Nucleus accumbens (tissue), 56 donors: Measurements from ENCODE around the gene SHCBP1L.

ENCODE experiments used
- DNase-seq, 56 donors: peaks; one replicate each; lab custom pipeline; 2025; lab: John Stamatoyannopoulos, UW

Gene SHCBP1L

GRCh38 chr1:182952677-182953444 lies at the start of gene SHCBP1L:
Gene SHCBP1L, minus strand, starts transcription at chr1:182953166. Its CDS starts 33 bp downstream, at chr1:182953133.
- no peak for DNase-seq

- DNase-seq: no peak
Observed at GRCh38 chr1:183002267-183002666, 49.3 kb upstream of the SHCBP1L start.

DNA sequence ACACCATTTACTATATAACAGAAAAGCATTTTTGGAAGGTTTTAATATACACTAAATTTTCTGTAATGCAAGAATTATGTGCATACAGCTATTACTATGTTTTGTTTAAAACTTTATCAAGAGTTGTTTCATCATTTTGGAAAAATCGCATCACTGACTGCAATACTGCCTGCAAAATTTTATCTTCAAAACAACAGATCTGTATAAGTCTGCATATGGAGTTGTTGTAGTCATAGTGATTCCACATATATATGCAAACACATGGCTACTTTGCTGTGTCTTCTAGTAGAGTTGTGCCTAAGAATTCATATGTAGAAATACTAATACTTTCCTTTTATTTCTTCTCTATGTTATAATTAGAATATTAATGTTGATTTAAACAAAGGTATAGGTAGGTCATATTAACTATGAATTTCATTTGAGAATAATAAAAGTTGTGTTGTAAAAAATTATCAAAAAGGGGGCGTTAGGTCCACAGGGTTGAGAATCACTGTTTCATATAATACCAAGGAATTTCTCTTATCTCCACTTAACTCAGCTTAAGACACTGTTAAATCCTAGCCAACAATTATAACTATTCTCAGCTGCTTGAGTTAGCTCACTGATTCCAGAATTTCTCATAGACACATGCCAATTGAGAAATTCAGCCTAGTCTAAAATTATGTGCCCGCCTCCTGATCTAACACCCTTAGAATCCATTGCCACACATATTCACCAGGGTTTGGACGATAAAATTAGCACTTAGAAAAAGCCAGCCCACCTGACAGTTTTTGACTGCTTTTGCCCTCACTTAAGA lies 47.4 kb upstream of the SHCBP1L start:
- no peak for DNase-seq

- DNase-seq: no peak
Observed at GRCh38 chr1:182998482-182998881, 45.5 kb upstream of the SHCBP1L start.

GRCh38 chr1:182996816-182997215 lies 43.9 kb upstream of the SHCBP1L start:
- DNase-seq: no peak

DNA sequence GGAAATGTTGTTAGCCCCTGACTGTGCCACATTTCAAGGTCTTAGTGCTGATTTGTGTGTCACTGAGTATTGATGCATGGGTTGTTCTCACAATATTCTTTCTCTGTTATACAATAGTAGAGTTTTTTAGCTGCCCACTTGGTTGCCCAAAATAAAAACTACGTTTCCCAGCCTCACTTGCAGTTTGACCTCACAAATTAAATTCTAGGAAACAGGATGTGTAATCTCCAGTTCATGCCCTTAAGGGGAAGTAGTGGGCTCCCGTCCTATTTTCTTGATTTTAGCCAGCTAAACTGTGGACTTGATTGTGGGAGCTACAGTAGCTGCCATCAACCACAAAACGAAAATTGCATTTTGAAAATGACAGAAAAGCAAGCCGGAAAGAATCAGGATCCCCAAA lies 42.9 kb upstream of the SHCBP1L start:
- no peak for DNase-seq

DNA sequence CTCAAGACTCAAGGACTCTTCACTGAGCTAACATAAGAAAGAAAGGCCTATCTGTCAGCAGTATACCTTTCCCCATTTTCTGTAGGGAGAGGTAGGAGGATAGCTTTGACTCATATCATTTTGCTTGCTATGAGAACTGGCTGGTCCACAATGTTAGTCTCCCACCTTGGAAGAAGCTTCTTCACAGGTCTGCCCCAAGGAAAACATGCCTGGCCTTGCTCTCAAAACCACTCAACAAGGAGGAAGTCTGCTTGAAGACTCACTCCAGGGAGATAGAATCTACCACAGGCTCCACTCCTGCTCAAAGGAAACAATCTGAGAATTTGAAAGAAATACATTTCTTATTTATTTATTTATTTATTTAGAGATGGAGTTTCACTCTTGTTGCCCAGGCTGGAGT lies 40.8 kb upstream of the SHCBP1L start:
- no peak for DNase-seq

- DNase-seq: no peak
Observed at GRCh38 chr1:182990413-182991144, 37.6 kb upstream of the SHCBP1L start.

GRCh38 chr1:182985876-182986275 lies 32.9 kb upstream of the SHCBP1L start:
- no peak for DNase-seq

GRCh38 chr1:182984621-182985020 lies 31.7 kb upstream of the SHCBP1L start:
- no peak for DNase-seq

DNA sequence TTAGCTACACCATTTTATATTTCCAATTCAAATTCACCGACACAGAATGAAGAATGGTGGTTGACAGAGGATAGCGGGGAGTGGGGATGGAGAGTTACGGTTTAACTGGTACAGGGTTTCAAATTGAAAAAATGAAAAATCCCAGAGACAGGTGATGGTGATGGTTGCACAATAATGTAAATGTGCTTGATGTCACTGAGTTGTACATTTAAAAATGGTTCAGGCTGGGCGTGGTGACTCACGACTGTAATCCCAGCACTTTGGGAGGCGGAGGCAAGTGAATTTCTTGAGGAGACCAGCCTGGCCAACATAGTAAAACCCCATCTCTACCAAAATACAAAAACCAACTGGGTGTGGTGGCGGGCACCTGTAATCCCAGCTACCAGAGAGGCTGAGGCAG lies 31.2 kb upstream of the SHCBP1L start:
- DNase-seq: no peak

DNA sequence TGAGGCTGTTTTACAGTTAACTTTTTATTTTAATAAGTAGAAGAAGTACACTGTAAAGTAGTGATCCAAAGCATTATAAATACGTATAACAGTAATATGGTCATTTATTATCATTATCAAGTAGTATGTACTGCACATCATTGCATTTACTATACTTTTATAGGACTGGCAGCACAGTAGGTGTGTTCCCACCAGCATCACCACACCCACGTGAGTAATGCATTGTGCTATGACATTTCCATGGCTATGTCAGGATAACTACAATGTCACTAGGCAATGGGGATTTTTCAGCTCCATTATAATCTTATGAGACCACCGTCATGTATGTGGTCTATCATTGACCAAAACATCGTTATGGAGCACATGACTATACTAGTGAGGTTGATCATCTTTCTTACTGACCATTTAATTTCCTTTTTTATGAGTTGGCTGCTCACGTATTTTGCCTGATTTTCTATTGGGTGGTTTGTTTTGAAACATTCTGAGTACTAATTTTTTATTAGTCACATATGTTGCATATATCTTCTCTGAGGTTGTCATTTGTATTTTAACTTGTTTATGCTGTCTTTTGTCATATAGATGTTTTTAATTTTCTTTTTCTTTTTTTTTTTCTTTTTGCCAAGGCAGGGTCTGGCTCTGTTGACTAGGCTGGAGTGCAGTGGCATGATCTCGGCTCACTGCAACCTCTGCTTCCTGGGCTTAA lies 25.3 kb upstream of the SHCBP1L start:
- no peak for DNase-seq

GRCh38 chr1:182977480-182977879 lies 24.5 kb upstream of the SHCBP1L start:
- no peak for DNase-seq

DNA sequence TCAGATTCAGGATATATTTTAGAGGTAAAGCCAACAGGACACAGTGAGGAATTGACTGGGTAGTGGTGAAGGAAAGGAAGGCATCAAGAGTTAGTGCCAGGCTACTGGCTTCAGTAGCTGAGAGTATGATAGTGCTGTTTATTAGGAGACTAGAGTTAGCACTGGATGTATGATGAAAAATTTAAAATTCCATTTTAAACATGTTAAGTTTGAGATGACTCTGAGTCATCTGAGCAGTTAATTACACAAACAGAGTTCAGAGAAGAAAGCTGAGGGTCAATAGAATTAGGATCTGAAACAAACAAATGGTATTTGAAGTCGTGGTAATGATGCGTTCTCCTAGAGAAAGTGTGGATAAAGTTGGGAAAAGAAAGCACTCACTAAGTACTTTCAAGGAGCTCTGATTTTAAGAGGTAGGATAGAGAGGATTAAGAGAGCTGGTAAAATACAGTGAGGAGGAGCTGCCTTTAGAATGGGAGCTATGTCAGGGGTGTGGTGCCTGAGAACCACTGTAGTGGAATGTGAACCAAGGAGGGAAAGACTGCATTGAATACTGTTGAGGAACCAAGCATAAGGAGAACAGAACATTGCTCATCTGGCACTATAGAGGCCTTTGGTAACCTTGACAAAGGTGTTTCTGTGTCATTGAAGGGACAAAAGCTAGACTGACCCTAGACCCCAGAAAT lies 21.7 kb upstream of the SHCBP1L start:
- DNase-seq: no peak

- DNase-seq: no peak
Observed at GRCh38 chr1:182972829-182973228, 19.9 kb upstream of the SHCBP1L start.

GRCh38 chr1:182972231-182972630 lies 19.3 kb upstream of the SHCBP1L start:
- DNase-seq: no peak

DNA sequence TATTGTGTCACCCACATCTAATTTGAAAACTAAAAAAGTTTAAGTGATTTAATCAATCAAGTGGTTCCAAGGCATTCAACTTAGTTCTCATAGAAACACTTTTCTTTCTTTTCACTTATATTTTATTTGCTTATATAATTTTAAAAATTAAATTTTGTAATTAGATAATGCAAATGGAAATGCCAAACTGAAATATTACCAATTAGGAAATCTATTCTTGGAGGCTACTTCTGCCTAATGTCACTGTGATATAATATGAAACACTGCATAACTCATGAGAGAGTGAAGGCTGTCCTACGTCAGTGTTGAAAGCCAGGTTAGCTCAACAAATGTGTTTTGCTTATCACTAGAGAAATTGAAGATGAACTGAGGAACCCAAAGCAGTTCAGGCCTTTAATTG lies 18.3 kb upstream of the SHCBP1L start:
- no peak for DNase-seq

GRCh38 chr1:182968836-182969734 lies 16.1 kb upstream of the SHCBP1L start:
- DNase-seq: no peak

DNA sequence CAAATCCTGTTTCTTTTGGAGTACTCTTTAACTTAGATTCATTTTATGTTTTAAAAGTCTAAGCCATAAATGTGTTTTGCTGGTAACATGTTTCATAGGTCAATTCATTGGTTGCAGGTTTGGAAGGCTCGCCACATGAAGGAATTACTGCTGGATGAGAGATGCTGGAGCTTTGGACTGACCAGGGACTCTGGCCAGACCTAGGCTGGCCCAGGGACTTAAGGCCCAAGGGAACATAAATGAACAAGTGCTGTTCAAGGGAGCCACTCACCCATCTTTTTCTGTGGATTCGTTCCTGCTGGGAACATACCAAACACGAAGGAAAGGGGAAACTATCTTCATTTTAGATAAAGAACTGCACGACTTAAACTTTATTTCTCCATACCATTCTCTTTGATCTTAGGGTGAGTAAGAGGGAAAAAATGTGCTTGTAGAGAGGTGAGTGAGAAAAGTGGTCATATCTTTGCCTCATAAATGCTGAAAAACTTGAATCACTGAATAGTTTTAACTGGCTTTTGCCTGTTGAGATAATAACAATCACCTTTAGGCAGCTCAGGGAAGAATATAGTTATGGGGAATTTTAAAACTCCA lies 15.3 kb upstream of the SHCBP1L start:
- no peak for DNase-seq
